Heart right ventricle (tissue), 16 donors: Measurements from ENCODE around the gene METTL9. TPM values are rescaled to one million over a fixed set of nuclear protein-coding genes. Genes with fewer than 3 reads are reported as not detected.
A peak's percentile ranks its signal among the peaks of the same experiment; 100 is the strongest.
"Not testable (repeated sequence)": the region's sequence is repeated elsewhere in the genome, so short reads cannot be mapped to it uniquely, and the experiment has no call there.

ENCODE experiments used
- ATAC-seq, 8 donors: fragments of 200-7000 bp; cut with Tn5 transposase; one replicate each; pipeline ENCODE4 v1.9.1; 2020; ENCODE audit warnings: mild to moderate bottlenecking in 8 of 8, moderate library complexity in 8 of 8, moderate number of reproducible peaks in 1 of 8
- DNase-seq, 2 donors: peaks; one replicate each; pipeline ENCODE4 v3.0.0-alpha.2; 2020
- H3K27ac ChIP-seq, 10 donors: fragments of 200-600 bp; sonication (generic) in 2 of 10; one replicate each; pipeline versions ENCODE4 v1.5.0 to v1.8.0; 2020 to 2022; ENCODE audit warnings: mild to moderate bottlenecking in 3 of 10
- H3K27me3 ChIP-seq, 7 donors: fragments of 200-600 bp; one replicate each; pipeline ENCODE4 v1.8.0; 2021 to 2022; ENCODE audit warnings: mild to moderate bottlenecking in 2 of 7
- H3K36me3 ChIP-seq, 9 donors: fragments of 200-600 bp; sonication (generic) in 1 of 9; one replicate each; pipeline versions ENCODE4 v1.5.0 to v1.8.0; 2020 to 2022; ENCODE audit warnings: mild to moderate bottlenecking in 2 of 9
- H3K4me1 ChIP-seq, 9 donors: fragments of 200-600 bp; sonication (generic) in 1 of 9; one replicate each; pipeline versions ENCODE4 v1.5.0 to v1.8.0; 2020 to 2022; ENCODE audit warnings: mild to moderate bottlenecking in 4 of 9
- H3K4me3 ChIP-seq, 10 donors: fragments of 200-600 bp; sonication (generic) in 2 of 10; one replicate each; pipeline versions ENCODE4 v1.5.0 to v1.8.0; 2020 to 2022; ENCODE audit warnings: mild to moderate bottlenecking in 7 of 10, moderate library complexity in 2 of 10
- H3K9me3 ChIP-seq, 11 donors: fragments of 200-600 bp in 10 of 11; sonication (generic) in 2 of 11; one replicate each; pipeline versions ENCODE4 v1.5.0 to v1.8.0; 2013 to 2022; ENCODE audit warnings: mild to moderate bottlenecking in 2 of 11, control low read depth in 1 of 11, moderate library complexity in 1 of 11
- CTCF ChIP-seq, 9 donors: fragments of 200-600 bp; sonication (generic) in 2 of 9; IDR thresholded peaks; one replicate each; pipeline versions ENCODE4 v1.5.0 to v1.8.0; 2021 to 2022; ENCODE audit warnings: antibody characterized with exemption in 9 of 9, mild to moderate bottlenecking in 5 of 9, moderate library complexity in 1 of 9
- WGBS, 2 donors: extraction: QIAGEN DNeasy Blood & Tissue Kit; methylation state at CpG; one replicate each; pipeline ENCODE4 v1.1.7; 2013; ENCODE audit warnings: inconsistent platforms in 1 of 2; 5-methylcytosine and 5-hydroxymethylcytosine counted together
- intact Hi-C, 10 donors: fragments of 100-400 bp; cut with DNase I; formaldehyde crosslinking; loops; one replicate each; pipeline versions ENCODE4 v1.11.1 to v1.14.2; 2022
- polyA plus RNA-seq, 2 donors: library from polyadenylated mRNA; stranded (reverse); fragments of 200-250 nt; gene quantifications; one replicate each; pipeline ENCODE4 v1.2.3, GENCODE V29; 2013
- total RNA-seq, 10 donors: library from RNA; stranded (reverse); fragmentation: NEBNext Ultra II Directional in 3 of 10; extraction: Animal tissue kit (Norgen Biotek cat#: 25700) in 3 of 10; gene quantifications; one replicate each; pipeline versions ENCODE4 v1.2.1 to v1.2.4, GENCODE V29; 2021 to 2023
- donor health status: Arrhythmogenic right ventricular cardiomyopathy.
- donor health status: ischemic (EF 13 %, LVEDD 7.1; RV severe dilation, severe dysfunction).
- donor health status: healthy with polysubstance abuse.
- donor health status: DM: no; HTN: yes; CAD: no.
- donor health status: DM: no; HTN: no; CAD: no.
- donor health status: ischemic (EF 25% LVEDD 6.9; RV normal size, moderate dysfunction).
- donor health status: ischemic (EF 25% LVEDD 5.7; RV mildly dilated, moderate dysfunction).
- donor health status: healthy.
- donor health status: DM: yes; HTN: yes; CAD: no.
- donor health status: Ischemic cardiomyopathy.
- donor health status: ischemic (EF 35%, LVEDD 5.7; RV mildly dilated, moderate dysfunction).
- donor health status: nonischemic (EF 11% LVEDD 7.7; RV severe dilation, severe dysfunction).
- donor health status: DM: yes; HTN: yes; CAD: no.
- donor health status: PGD.
- donor health status: ischemic (EF 29% LVEDD 5.4; RV normal size, mild dysfunction).
- donor health status: nonischemic (EF 23%, LVEDD 6.1; RV moderate dilation, normal function).

METTL9 gene
- total and polyA plus RNA-seq, 12 donors = 11.9 to 66.0 (median 51.4) TPM

GRCh38 chr16:21683184-21683583, 83.8 kb downstream of the METTL9 start:
- intact Hi-C loops = no loop called here
- 71 to 75% methylated on average over 3 of the region's 3 CpGs for WGBS, 2 donors

GRCh38 chr16:21684199-21684598, 84.8 kb downstream of the METTL9 start:
- WGBS, 2 donors = 28 to 29% methylated on average over 6 of the region's 6 CpGs
- peak in 5 of 9 donors; percentile 21 to 48 (median 23) for TF ChIP-seq CTCF (IDR thresholded peaks at IDR 0.05)
- DNase-seq (no peak), ATAC-seq (no peak)
- Histone ChIP-seq H3K4me1 (no peaks in the 10 kb centered on the region), H3K27ac (no peak overlapping the region), H3K9me3 (peaks cover 0 to 9% (median 0%) of the 10 kb centered on the region in 11 donors), H3K27me3 (peaks cover 0 to 22% (median 8%) of the 10 kb centered on the region in 7 donors), H3K4me3 (no peak overlapping the region), H3K36me3 (no peaks in the 10 kb centered on the region)
- intact Hi-C loops = no loop called here

More at GRCh38 chr16:21683184-21683583, 83.8 kb downstream of the METTL9 start:
- no peak for TF ChIP-seq CTCF (IDR thresholded peaks at IDR 0.05)
- no peak for DNase-seq
- Histone ChIP-seq H3K36me3 (no peaks in the 10 kb centered on the region), H3K4me3 (no peak overlapping the region), H3K4me1 (no peaks in the 10 kb centered on the region), H3K9me3 (peaks cover 0 to 2% (median 0%) of the 10 kb centered on the region in 11 donors), H3K27ac (no peak overlapping the region), H3K27me3 (peaks cover 0 to 22% (median 11%) of the 10 kb centered on the region in 7 donors)
- ATAC-seq = no peak

GRCh38 chr16:21685034-21685455, 85.7 kb downstream of the METTL9 start:
- intact Hi-C loops = no loop called here
- no peak overlapping the region for H3K27ac ChIP-seq
- DNase-seq (no peak), ATAC-seq (no peak)
- H3K4me3 ChIP-seq = no peak overlapping the region
- H3K4me1 ChIP-seq = no peaks in the 10 kb centered on the region
- no peak for TF ChIP-seq CTCF (IDR thresholded peaks at IDR 0.05)
- H3K27me3 ChIP-seq = peaks cover 0 to 21% (median 5%) of the 10 kb centered on the region in 7 donors
- WGBS, 2 donors = 46 to 47% methylated on average over 14 of the region's 14 CpGs
- H3K36me3 ChIP-seq = no peaks in the 10 kb centered on the region
- peaks cover 0 to 9% (median 0%) of the 10 kb centered on the region in 11 donors for H3K9me3 ChIP-seq

- Histone ChIP-seq H3K36me3 (no peaks in the 10 kb centered on the region), H3K4me3 (no peak overlapping the region), H3K9me3 (peaks cover 0 to 9% (median 0%) of the 10 kb centered on the region in 11 donors), H3K4me1 (no peaks in the 10 kb centered on the region), H3K27ac (no peak overlapping the region), H3K27me3 (peaks cover 0 to 5% (median 3%) of the 10 kb centered on the region in 7 donors)
- 79 to 82% methylated on average over 4 of the region's 4 CpGs for WGBS, 2 donors
- DNase-seq (no peak), ATAC-seq (no peak)
- intact Hi-C loops = no loop called here
- no peak for TF ChIP-seq CTCF (IDR thresholded peaks at IDR 0.05)
These were observed 89.7 kb downstream of the METTL9 start for GRCh38 chr16:21689107-21689506.

- H3K36me3 ChIP-seq, DNase-seq, H3K4me3 ChIP-seq, ATAC-seq, H3K4me1 ChIP-seq, H3K27me3 ChIP-seq, H3K9me3 ChIP-seq, intact Hi-C loops, H3K27ac ChIP-seq: not testable (repeated sequence)
- WGBS, 2 donors = 82 to 89% methylated on average over 4 of the region's 4 CpGs
These were observed 91.6 kb downstream of the METTL9 start for GRCh38 chr16:21690967-21691366.
